ENCODE measurements around the gene FOXP1.

FOXP1 gene

DNA sequence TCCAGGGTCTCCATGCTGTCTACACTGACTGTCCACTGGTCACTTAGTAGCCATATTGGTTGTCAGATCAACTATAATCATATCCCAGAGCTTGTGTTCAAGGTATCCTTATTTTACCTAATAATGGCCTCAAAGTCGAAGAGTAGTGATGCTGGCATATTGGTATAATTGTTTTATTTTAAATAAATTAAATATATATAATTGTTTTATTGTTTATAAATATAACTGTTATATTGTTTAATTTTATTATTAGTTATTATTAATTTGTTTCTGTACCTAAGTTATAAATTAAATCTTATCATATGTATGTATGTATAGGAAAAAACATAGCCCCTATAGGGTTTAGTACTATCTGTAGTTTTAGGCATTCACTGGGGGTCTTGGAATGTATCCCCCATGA lies 205.0 kb downstream of the FOXP1 start:
- Histone ChIP-seq H4K91ac (ENCODE audit: low read depth, low read length) (no peak overlapping the region), H3K79me2 (ENCODE audit: control insufficient read depth, insufficient read depth, low read length, poor library complexity) (no peaks in the 10 kb centered on the region), H3K27me3 (ENCODE audit: insufficient read depth, low read length) (no peaks in the 10 kb centered on the region), H3K4me2 (ENCODE audit: low read length) (no peak overlapping the region), H3K9me3 (ENCODE audit: insufficient read depth, low read depth, low read length) (no peaks in the 10 kb centered on the region), H2BK5ac (ENCODE audit: low read depth, low read length, poor library complexity) (no peak overlapping the region), H2BK12ac (ENCODE audit: low read length) (no peak overlapping the region), H3K14ac (ENCODE audit: low read length) (no peak overlapping the region), H4K8ac (ENCODE audit: low read depth, low read length) (no peak overlapping the region), H2BK120ac (ENCODE audit: insufficient read depth, low read length, poor library complexity) (no peak overlapping the region), H3K18ac (ENCODE audit: low read length) (no peak overlapping the region), H3K4me3 (ENCODE audit: low read depth, low read length) (no peak overlapping the region), H2AK5ac (ENCODE audit: low read length) (no peak overlapping the region), H3K4ac (ENCODE audit: low read depth, low read length) (no peak overlapping the region), H4K12ac (ENCODE audit: low read depth, low read length) (no peak overlapping the region), H3K4me1 (ENCODE audit: control insufficient read depth in 1 of 2, insufficient read depth in 2 of 2, low read length in 2 of 2) (no peaks in the 10 kb centered on the region), H3K27ac (ENCODE audit: low read depth, low read length) (no peak overlapping the region), H3K9ac (ENCODE audit: low read length) (no peak overlapping the region), H3K23ac (ENCODE audit: low read length) (no peak overlapping the region), H3K79me1 (ENCODE audit: low read length) (no peaks in the 10 kb centered on the region), H2AFZ (ENCODE audit: insufficient read depth, low read length, poor library complexity) (no peak overlapping the region), H3K36me3 (ENCODE audit: control insufficient read depth in 1 of 2, insufficient read depth in 2 of 2, low read length in 2 of 2) (no peaks in the 10 kb centered on the region)
- WGBS (ENCODE audit: extremely low coverage, insufficient coverage, insufficient read length) = no CpG with 5 or more reads among the region's 1 CpG
- DNase-seq = no peak

DNA sequence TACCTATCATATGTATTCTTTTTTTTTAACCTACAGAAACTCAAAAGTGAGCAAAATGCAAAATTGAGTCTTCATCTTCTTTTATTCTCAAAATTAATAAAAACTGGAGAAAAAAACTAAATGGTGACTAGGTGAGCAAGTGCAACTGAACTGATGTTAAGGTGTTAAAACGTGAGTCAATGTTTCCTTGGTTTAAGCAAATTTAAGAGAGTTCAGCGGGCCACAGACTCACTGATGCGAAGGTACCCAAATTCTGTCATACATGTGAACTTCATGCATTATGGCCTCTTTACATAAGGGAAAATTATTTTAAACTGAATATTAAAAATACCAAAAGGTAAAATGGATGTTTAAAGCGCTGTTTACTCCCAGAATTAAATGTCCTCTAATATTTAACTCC lies 206.6 kb downstream of the FOXP1 start:
- Histone ChIP-seq H3K4me3 (ENCODE audit: low read depth, low read length) (no peak overlapping the region), H3K9ac (ENCODE audit: low read length) (no peak overlapping the region), H2BK12ac (ENCODE audit: low read length) (no peak overlapping the region), H2AFZ (ENCODE audit: insufficient read depth, low read length, poor library complexity) (no peak overlapping the region), H2BK120ac (ENCODE audit: insufficient read depth, low read length, poor library complexity) (no peak overlapping the region), H3K4me2 (ENCODE audit: low read length) (no peak overlapping the region), H3K4ac (ENCODE audit: low read depth, low read length) (no peak overlapping the region), H3K23ac (ENCODE audit: low read length) (no peak overlapping the region), H3K18ac (ENCODE audit: low read length) (no peak overlapping the region), H4K12ac (ENCODE audit: low read depth, low read length) (no peak overlapping the region), H4K91ac (ENCODE audit: low read depth, low read length) (no peak overlapping the region), H3K36me3 (ENCODE audit: control insufficient read depth in 1 of 2, insufficient read depth in 2 of 2, low read length in 2 of 2) (no peaks in the 10 kb centered on the region), H3K9me3 (ENCODE audit: insufficient read depth, low read depth, low read length) (no peaks in the 10 kb centered on the region), H3K79me1 (ENCODE audit: low read length) (no peaks in the 10 kb centered on the region), H3K27ac (ENCODE audit: low read depth, low read length) (no peak overlapping the region), H2AK5ac (ENCODE audit: low read length) (no peak overlapping the region), H3K27me3 (ENCODE audit: insufficient read depth, low read length) (no peaks in the 10 kb centered on the region), H3K14ac (ENCODE audit: low read length) (no peak overlapping the region), H2BK5ac (ENCODE audit: low read depth, low read length, poor library complexity) (no peak overlapping the region), H4K8ac (ENCODE audit: low read depth, low read length) (no peak overlapping the region), H3K4me1 (ENCODE audit: control insufficient read depth in 1 of 2, insufficient read depth in 2 of 2, low read length in 2 of 2) (no peaks in the 10 kb centered on the region), H3K79me2 (ENCODE audit: control insufficient read depth, insufficient read depth, low read length, poor library complexity) (no peaks in the 10 kb centered on the region)
- no peak for DNase-seq
- no CpG with 5 or more reads among the region's 4 CpGs for WGBS (ENCODE audit: extremely low coverage, insufficient coverage, insufficient read length)

DNA sequence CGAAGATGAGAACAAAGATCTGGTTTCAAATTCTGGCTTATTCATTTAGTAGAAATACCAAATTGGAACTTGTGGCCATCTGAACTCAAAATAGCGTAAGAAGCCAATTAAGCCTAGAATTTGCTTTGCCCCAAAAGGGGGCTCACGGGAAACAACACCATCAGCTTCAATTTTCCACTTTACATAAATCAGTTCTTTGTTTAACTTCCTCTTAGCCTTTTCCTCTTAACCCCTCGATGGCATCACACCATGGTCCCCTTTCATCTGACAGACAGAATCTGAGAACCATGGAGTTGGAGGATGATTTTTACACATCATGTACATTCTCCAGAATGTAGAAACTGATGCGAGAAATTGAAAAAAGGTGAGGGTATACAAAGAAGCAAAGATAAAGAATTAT lies 207.0 kb downstream of the FOXP1 start:
- no CpG with 5 or more reads among the region's 5 CpGs for WGBS (ENCODE audit: extremely low coverage, insufficient coverage, insufficient read length)
- Histone ChIP-seq H2BK12ac (ENCODE audit: low read length) (no peak overlapping the region), H3K4ac (ENCODE audit: low read depth, low read length) (no peak overlapping the region), H3K14ac (ENCODE audit: low read length) (no peak overlapping the region), H3K23ac (ENCODE audit: low read length) (no peak overlapping the region), H3K4me3 (ENCODE audit: low read depth, low read length) (no peak overlapping the region), H3K27me3 (ENCODE audit: insufficient read depth, low read length) (no peaks in the 10 kb centered on the region), H4K8ac (ENCODE audit: low read depth, low read length) (no peak overlapping the region), H3K9me3 (ENCODE audit: insufficient read depth, low read depth, low read length) (no peaks in the 10 kb centered on the region), H3K27ac (ENCODE audit: low read depth, low read length) (no peak overlapping the region), H4K91ac (ENCODE audit: low read depth, low read length) (no peak overlapping the region), H3K18ac (ENCODE audit: low read length) (no peak overlapping the region), H2BK5ac (ENCODE audit: low read depth, low read length, poor library complexity) (no peak overlapping the region), H3K4me2 (ENCODE audit: low read length) (no peak overlapping the region), H3K4me1 (ENCODE audit: control insufficient read depth in 1 of 2, insufficient read depth in 2 of 2, low read length in 2 of 2) (no peaks in the 10 kb centered on the region), H4K12ac (ENCODE audit: low read depth, low read length) (no peak overlapping the region), H3K79me1 (ENCODE audit: low read length) (no peaks in the 10 kb centered on the region), H2AK5ac (ENCODE audit: low read length) (no peak overlapping the region), H2AFZ (ENCODE audit: insufficient read depth, low read length, poor library complexity) (no peak overlapping the region), H3K9ac (ENCODE audit: low read length) (no peak overlapping the region), H3K79me2 (ENCODE audit: control insufficient read depth, insufficient read depth, low read length, poor library complexity) (no peaks in the 10 kb centered on the region), H3K36me3 (ENCODE audit: control insufficient read depth in 1 of 2, insufficient read depth in 2 of 2, low read length in 2 of 2) (no peaks in the 10 kb centered on the region), H2BK120ac (ENCODE audit: insufficient read depth, low read length, poor library complexity) (no peak overlapping the region)
- no peak for DNase-seq

DNA sequence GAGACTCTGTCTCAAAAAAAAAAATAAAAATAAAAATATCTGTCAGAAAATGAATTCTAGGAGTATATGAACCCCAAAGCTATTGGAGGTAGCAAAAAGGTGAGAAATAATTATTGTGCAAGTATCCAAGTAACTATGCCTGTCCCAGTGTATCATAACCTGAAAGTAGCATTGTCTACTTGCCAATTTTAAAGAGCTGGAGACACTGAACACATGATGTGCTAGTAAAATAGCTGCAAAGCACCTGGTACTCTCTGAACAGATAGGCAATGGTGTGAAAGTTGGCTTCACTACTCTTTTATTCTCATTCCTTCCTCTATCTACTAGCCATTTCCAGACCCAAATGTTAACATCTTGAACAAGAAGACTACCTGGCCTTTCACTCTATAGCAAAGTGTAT lies 208.9 kb downstream of the FOXP1 start:
- Histone ChIP-seq H2BK120ac (ENCODE audit: insufficient read depth, low read length, poor library complexity) (no peak overlapping the region), H3K4ac (ENCODE audit: low read depth, low read length) (no peak overlapping the region), H2BK12ac (ENCODE audit: low read length) (no peak overlapping the region), H4K91ac (ENCODE audit: low read depth, low read length) (no peak overlapping the region), H3K27ac (ENCODE audit: low read depth, low read length) (no peak overlapping the region), H2AK5ac (ENCODE audit: low read length) (no peak overlapping the region), H3K27me3 (ENCODE audit: insufficient read depth, low read length) (no peaks in the 10 kb centered on the region), H2AFZ (ENCODE audit: insufficient read depth, low read length, poor library complexity) (no peak overlapping the region), H3K4me1 (ENCODE audit: control insufficient read depth in 1 of 2, insufficient read depth in 2 of 2, low read length in 2 of 2) (no peaks in the 10 kb centered on the region), H3K36me3 (ENCODE audit: control insufficient read depth in 1 of 2, insufficient read depth in 2 of 2, low read length in 2 of 2) (no peaks in the 10 kb centered on the region), H2BK5ac (ENCODE audit: low read depth, low read length, poor library complexity) (no peak overlapping the region), H3K23ac (ENCODE audit: low read length) (no peak overlapping the region), H3K9me3 (ENCODE audit: insufficient read depth, low read depth, low read length) (no peaks in the 10 kb centered on the region), H3K18ac (ENCODE audit: low read length) (no peak overlapping the region), H3K4me2 (ENCODE audit: low read length) (no peak overlapping the region), H4K8ac (ENCODE audit: low read depth, low read length) (no peak overlapping the region), H3K9ac (ENCODE audit: low read length) (no peak overlapping the region), H4K12ac (ENCODE audit: low read depth, low read length) (no peak overlapping the region), H3K4me3 (ENCODE audit: low read depth, low read length) (no peak overlapping the region), H3K14ac (ENCODE audit: low read length) (no peak overlapping the region), H3K79me2 (ENCODE audit: control insufficient read depth, insufficient read depth, low read length, poor library complexity) (no peaks in the 10 kb centered on the region), H3K79me1 (ENCODE audit: low read length) (no peaks in the 10 kb centered on the region)
- no peak for DNase-seq

Data from trophoblast cell (in vitro differentiated cells and primary cell).